NCI-H1417 treated with DMSO at 0.1 percent for 48 hours (cell line): ENCODE data around the gene WSB2.

Source experiments
- DNase-seq: peaks from one replicate; lab custom pipeline; 2025; lab: John Stamatoyannopoulos, UW

WSB2 gene

DNA sequence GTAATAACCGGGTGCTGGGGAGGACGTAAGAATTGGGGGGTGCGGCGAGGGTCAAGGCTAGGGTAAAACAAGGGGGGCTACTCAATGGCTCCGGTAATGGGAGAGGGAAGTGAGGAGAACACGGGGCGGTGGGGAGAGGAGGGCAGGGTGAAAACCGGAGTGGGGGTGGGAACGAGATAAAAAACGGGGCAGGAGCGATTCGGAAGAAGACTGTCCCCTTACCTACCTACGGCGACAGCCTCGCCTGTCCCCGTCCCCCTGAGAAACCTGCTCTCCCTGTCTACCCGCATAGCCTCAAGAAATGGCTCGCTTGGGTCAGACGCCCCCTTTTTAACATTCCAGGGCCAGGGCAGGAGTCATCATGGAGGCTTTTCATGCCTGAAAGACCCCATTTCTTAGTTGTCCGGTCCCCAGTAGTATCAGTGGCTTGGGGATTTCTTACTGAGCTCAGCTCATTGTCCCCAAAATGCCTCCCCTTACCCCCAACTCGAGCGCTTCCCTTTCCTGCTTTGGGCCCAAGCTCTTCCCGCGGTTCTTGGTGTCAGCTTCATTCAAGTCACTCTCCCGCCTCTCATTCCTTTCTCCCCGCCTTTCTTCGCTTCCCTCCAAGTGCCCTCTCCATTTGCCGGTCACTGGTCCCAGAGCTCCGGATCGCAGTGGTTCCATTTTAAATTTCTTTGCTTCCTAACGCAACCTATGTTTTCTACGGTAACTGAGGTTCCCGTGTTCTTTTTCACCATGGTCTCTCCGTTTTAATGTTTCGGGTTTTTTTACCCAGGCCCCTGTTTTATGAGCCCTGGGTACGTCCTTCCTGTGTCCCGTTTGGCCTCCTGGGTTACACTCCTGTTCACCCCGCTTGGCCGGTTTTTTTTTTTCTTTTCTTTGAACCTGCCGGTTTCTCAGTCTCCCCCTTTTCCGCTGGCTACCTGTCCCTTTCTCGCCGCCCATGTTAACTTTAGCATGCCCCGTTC lies 1.2 kb upstream of the WSB2 start:
- DNase-seq: no peak

DNA sequence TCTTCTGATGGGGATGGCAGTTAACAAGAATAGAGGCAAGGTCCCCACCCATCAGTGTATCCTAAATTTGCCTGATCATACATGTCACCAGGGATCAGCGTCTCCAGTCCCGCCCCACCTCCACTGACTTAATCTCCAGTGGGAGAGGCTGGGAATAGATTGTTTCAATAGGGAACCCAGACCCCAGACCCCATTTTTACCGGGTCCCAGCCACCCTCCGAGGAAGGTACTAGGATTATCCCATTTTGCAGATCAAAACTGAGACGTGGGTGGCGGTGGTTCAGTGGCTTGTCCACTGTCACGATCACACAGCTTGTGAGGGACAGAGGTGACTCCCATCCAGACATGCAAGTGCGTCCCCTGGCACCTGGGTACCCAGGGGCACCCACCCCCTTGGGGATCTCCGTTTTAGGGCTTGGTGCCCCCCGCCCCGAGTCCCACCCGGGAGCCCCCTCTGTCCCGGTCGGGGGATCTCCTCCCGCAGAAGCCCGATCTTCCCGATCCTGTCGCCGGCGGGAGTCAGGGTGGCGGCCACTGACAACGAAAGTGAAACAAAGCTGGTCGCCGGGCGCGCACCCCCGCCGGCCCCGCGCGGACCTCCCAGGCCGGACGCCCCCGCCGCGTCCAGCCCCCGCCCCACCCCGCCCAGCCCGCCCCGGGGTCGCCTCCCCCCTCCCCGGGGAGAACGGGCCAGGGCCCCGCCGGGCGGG lies 523 bp downstream of the WSB2 start:
- DNase-seq: no peak

DNA sequence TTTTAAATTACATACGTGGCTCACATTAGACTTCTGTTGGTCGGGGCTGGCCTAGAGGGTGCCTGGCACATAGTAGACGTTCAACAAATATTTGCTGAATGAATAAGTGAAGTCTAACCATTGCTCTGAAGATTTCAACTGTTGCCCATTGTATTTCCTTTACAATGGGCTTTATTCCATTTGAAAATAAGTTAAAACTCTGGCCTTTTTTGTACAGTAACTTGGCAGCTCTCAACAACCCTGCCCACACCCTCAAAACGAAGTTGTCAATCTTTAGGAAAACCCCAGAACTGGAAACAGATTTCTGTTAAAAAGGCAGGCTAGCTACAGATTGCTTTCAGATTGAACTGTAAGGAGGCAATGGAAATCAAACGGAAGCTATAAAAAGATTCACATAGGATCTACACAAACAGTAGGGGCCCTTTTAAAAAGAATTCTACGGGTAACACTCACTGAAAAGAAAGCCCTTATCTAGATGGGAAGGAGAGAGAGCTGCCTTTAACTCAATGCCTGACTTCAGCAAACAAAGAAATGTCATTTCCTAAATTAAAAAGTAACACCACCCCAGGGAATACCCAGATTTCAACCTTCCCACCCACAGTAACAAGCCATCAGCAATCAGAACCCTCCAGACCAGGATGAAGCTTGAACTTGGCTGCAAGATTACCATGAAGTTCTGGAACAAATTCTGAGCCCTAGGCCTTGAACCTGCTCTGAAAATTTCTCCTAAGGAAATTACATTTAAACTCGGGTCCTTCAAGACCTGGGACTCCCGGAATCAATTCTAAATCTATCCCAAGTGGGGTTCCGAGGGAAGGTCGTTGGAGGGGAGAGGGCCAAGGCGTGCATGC lies 1.4 kb downstream of the WSB2 start:
- no peak for DNase-seq

DNA sequence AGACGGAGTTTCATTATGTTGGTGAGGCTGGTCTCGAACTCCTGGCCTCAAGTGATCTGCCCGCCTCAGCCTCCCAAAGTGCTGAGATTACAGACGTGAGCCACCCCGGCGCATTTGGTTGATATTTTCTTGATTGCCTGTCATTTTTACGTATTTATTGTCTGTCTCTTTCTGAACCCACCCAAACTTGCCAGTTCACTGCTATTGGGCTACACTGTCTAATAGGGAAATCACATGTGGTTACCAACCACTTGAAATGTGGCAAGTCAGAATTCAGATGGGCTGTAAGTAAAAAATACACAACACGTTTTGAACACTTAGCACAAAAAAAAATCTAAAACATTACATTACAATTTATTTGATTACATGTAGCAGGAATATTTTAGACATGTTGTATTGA lies 2.1 kb downstream of the WSB2 start:
- DNase-seq: no peak

DNA sequence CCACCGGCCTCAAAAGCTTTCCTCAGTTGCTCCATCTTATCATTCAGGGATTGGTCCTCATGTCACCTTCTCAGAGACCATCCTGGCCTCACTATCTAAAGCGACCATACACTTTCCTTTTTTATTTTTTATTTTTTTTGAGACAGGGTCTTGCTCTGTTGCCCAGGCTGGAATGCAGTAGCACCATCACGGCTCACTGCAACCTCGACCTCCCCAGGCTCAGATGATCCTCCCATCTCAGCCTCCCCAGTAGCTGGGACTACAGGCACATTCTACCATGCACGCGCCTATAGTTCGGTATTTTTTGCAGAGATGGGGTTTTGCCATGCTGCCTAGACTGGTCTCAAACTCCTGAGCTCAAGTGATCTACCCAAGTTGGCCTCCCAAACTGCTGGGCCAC lies 2.8 kb downstream of the WSB2 start:
- DNase-seq: no peak

DNA sequence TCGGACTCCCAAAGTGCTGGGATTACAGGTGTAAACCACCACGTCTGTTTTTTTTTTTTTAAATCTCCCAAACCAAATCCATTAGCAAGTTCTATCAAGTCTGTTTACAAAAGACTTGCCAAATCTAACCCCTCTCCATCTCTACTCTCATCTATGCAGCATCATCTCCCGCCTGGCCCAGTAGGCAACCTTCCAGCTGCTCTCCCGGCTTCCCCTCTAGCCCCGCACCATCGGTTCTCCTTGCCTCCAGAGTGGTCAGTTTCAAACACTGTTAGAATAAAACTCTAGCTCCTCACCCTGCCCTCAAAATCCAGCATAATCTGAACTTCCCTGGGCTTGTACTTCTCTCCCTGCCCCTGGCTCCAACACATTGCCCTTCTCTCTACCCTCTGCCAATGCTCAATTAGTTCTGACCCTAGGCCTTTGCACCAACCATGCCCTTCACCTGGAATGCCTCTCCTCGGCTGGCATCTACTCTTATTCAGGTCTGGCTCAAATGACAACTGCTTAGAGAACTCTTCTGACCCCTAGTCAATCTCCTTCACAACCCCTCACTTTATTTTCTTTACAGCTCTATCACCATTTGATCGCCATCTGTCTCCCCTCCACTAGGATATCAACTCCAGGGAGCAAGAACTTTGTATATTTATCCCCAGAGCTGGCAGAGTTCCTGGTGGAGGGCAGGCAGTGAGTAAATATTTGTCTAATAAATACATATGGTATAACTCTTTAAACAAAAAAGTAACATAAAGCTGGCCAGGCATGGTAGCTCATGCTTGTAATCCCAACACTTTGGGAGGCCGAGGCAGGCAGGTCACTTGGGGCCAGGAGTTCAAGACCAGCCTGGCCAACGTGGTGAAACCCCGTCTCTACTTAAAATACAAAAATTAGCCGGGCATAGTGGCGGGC lies 4.9 kb downstream of the WSB2 start:
- no peak for DNase-seq

DNA sequence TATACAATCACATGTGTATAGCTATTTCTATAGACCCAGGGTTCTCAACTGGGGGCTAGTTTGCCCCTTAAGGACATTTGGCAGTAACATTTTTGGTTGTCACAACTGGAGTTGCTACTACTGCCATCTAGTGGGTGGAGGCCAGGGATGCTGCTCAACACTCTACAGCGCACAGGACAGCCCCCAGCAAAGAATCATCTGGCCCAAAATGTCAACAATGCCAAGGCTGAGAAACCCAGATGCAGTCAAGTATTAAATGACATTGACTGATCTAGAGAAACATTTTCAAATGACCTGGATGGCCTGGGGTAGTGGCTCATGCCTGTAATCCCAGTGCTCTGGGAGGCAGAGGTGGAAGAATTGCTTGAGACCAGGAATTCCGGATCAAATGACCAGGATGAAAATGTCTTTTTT lies 5.8 kb downstream of the WSB2 start:
- no peak for DNase-seq

DNA sequence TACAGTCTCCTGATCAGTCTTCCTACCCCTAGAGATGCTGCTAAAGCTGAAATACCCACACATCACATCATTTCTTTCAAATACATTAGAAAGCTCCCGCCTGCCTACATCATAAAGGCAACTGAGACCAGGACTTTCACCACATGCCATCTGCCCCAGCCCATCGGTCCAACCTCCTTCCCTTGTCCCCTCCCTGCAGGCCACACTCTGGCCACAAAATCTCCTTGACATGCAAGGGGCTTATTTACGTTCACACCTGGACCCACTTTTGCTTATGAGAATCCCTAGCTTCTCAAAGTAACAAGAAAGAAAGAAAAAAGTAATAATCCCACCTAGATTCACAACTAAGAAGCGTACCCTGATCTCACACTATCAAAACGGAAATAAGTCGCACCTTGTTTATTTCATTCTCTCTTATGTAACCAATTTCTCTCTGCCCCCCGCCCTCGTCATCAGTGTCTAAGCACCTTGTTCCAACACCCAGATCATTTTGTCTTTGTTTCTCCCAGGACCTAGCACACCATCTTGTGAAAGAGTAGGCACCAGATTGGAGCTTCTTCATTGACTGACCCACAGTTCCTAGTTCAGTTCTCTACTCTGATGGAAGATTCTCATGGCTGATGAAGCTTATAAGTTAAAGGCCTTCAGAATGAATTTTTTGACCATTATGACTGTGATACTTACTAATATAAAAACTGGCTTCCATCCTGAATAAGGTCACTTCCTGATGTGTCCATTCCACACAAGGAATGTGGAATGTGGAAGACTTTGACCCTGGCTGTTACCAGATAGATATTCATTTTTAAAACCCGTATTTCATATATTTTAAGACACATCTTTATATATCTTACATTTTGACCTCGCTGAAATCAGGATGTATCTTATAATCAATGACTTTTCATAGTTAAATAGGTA lies 7.7 kb downstream of the WSB2 start:
- DNase-seq: no peak

DNA sequence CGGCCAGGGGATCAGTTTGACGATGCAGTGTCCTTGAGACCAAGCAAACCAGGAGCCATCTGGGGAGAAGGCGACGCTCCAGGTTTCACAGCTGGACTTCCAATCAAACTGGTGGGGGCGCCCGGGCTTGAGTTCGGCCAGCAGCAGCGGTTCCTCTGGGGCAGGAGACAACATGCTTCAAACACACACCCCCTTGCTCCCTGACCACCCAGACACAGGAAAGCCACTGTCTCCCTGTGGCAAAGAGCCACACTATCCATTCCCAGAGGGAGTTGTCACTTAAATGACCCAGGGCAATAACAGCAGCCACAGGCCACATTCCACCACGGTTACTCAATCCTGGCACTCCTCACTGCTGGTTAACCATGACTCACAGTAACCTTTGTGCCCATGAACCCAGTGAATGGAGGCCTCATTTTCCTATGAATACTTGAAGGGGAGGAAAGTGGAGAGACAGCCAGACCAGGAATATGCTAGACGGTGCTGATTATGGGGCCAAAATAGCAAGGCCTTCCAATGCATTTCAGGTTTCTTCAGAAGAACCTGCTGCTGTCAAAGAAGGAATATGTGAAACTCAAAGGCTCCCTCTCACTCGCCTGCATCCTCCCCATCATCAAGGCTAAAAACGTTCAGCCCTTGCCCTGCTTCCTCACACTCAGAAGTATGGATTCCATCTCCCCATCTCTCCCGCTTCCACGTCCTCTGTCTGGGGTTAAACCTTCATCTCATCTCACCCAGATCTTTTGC lies 8.5 kb downstream of the WSB2 start:
- no peak for DNase-seq

DNA sequence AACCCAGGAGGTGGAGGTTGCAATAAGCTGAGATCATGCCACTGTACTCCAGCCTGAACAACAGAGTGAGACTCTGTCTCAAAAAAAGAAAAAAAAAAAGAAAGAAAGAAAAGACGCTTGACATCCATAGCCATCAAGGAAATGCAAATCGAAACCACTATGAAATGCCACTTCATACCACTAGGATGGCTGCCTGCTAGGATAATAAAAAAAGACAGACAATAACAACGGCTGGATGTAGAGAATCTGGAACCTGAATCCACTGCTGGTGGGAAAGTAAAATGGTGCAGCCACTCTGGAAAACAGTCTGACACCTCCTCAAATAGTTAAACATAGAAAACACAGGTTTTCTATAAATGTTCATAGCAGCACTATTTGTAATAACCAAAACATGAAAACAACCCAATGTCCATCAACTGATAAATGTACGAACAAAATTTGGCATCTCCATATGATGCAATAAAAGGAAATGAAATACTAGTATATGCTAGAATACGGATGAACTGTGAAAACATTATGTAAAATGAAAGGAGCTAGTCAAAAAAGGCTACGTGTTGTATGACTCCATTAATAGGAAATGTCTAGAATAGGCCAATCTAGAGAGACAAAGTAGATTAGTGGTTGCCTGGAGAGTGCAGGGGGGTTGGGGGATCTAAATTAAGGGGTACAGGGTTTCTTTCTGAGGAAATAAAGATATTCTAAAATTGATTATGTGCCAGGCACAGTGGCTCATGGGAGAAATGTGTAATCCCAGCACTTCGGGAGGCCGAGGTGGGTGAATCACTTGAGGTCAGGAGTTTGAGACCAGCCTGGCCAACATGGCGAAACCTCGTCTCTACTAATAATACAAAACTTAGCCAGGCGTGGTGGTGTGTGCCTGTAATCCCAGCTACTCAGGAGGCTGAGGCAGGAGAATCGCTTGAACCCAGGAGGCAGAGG lies 9.7 kb downstream of the WSB2 start:
- no peak for DNase-seq

DNA sequence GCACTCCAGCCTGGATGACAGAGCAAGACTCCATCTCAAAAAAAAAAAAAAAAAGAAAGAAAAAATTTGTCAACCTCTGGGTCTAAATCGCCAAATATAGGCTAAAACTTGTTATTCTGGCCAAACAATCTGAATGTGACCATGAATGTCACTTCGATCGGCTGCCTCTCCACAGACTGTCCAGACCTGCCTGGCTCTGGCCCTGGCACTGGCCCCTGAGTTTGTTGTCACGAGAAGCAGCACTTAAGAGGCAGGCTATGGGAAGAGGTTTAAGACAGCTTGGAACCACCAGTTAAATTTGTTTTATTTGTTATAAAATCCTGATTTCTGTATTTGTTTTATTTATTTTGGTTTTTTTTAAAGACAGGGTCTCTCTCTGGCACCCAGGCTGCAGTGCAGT lies 14.5 kb downstream of the WSB2 start:
- no peak for DNase-seq

DNA sequence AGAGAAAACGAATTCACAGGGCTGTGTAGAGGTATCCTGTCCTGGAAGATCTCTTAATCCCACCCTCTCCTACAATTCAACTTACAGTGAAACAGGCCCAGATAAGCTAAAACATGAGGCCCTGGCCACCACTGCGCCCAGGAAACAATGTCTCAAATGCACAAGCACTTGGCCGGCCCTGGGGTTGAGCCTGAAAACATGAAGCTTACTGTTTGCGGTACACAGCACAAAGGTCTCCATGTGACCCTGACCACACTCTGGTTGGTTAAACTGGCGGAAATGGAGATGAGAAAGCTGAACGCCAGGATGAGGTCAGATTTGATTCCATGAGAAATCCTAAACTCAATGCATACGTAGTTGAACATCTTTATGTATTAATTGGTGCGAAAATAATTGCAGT lies 16.4 kb downstream of the WSB2 start:
- DNase-seq: no peak

DNA sequence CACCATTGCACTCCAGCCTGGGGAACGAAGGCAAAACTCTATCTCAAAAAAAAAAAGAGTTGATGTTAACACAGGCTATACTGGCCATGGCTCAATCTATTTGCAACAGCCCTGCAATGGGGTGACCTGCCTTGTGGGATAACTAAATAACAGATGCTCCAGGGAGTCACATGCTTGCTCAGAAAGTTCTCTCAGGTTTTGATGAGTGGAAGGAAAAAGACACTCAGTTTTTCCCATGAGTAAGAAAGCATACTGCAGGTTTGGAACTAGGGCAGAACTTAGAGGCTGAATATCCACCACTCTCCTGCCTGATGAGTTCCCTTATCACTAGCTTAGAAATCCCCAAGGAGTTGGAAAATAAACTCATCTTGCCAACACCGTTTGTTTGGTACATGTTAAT lies 16.9 kb downstream of the WSB2 start:
- no peak for DNase-seq

DNA sequence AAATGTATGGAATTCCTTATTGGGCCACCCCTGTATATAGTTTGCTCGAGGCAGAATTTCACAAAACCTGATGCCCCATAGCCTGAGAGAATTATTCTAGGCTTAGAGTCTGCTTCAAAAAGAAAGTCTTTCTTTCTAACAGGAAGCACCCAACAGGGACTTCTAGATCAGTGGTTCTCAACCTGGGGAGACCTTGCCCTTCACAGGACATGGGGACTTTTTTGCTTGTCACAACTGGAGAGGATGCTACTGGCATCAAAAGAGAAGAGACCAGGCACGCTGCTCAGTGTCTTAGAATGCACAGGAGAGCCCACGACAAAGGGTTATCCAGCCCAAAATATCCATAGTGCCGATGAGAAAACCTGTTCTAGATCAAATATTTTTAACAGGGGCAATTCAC lies 18.9 kb downstream of the WSB2 start:
- DNase-seq: no peak

DNA sequence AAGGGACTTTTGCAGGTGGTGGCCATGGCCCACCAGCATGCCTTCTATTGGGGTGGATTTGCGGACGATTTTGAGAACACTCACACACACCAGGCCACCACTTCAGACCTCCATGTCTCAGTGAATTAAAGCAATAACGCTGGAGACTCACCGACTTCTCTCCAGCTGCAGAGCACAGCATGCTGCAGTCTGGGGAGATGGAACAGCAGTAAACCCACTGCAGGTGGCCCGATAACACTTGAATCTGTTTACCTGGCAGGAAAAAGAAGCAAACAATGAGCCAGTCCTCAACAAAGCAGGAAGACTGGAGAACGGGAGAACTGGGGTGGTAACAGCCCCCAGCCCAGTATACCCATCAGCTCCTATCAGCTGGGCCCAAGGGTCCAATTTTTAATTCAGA lies 22.8 kb downstream of the WSB2 start:
- peak; percentile 64 for DNase-seq

DNA sequence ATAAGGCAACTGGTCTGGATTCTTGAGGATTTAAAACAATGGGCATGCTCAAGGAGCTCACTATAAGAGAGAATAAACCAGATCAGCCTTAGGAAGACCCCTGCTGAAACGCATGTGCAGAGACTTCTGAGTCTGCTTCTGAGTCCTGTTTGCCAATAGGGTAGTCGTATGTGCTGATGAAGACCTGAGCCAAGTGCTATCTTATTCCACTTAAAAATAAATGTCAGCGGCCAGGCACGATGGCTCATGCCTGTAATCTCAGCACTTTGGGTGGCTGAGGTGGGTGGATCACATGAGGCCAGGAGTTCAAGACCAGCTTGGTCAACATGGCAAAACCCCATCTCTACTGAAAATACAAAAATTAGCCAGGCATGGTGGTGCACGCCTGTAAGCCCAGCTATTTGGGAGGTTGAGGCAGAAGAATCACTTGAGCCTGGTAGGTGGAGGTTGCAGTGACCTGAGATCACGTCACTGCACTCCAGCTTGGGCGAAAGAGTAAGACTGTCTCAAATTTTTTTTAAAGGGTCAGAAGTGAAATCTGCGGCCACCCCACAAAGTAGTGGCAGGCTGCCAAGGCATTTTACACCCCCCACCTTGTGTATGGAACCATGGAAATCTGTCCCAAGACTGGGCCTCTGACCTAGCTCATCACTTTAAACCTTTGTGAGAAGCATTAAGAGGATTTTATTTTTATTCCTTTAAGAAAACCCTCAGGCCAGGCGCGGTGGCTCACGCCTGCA lies 24.1 kb downstream of the WSB2 start:
- DNase-seq: no peak

DNA sequence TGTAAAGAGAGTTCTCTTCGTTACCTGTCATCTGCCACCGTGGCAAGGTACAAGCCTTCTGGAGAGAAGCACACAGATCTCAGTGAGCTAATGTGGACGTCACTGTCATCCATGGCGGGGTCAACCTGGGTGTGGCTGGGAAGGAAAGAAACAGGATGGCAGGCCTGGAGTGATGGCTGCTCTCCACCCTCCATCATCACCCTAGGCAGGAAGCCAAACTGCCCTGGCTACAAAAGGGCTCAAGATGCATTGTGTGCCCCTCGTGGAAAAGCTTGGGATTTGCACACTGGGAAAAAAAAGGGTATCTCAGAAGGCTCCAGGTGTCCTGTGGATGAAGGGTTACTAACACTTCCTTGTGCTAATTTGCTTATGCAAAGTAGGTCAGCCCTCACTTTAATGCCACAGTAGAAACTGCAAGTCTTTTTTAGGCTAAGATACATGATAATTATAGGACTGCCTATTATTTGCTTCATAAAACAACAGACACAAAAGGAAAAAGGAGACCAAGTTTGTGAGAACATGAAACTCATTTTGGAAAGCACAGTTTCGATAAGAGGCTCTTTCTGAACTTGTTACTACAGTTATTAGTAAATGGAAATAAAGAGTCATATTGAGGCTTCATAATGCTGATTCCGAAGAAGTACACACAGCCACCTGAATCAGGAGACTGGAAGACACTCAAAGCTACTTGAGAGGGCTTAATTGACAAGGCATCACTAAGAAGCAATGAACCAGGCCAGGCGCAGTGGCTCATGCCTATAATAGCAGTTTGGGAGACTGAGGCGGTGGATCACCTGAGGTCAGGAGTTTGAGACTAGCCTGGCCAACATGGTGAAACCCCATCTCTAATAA lies 25.6 kb downstream of the WSB2 start:
- no peak for DNase-seq
